ENCODE measurements around the gene LHPP.

Gene LHPP

GRCh38 chr10:124576526-124577420 lies 115.2 kb downstream of the LHPP start:
- TF ChIP-seq CTCF (IDR thresholded peaks at IDR 0.05; ENCODE audit: low read length) (no peak), EZH2 (IDR thresholded peaks at IDR 0.05; ENCODE audit: borderline replicate concordance, low read length) (no peak)
- peaks cover 16% of the 10 kb centered on the region for H3K4me1 ChIP-seq (ENCODE audit: insufficient read depth, low read length, severe bottlenecking)

GRCh38 chr10:124577651-124578050 lies 116.0 kb downstream of the LHPP start:
- Histone ChIP-seq H3K9me2 (ENCODE audit: low read depth, low read length) (no peaks in the 10 kb centered on the region), H3K4me1 (ENCODE audit: insufficient read depth, low read length, severe bottlenecking) (peaks cover 16% of the 10 kb centered on the region), H3K27me3 (ENCODE audit: insufficient read depth, low read length) (no peaks in the 10 kb centered on the region), H3K4me2 (ENCODE audit: low read length) (no peak overlapping the region), H2AFZ (ENCODE audit: low read length) (no peak overlapping the region), H3K79me2 (ENCODE audit: insufficient read depth, low read length) (no peaks in the 10 kb centered on the region), H3K27ac (ENCODE audit: low read depth, low read length, poor library complexity, severe bottlenecking) (no peak overlapping the region), H3K9ac (ENCODE audit: low read length) (no peak overlapping the region), H3F3A (ENCODE audit: insufficient read depth, low read length) (no peaks in the 10 kb centered on the region), H3K4me3 (ENCODE audit: low read depth, low read length, poor library complexity, severe bottlenecking) (no peak overlapping the region), H3K36me3 (ENCODE audit: insufficient read depth, low read length) (no peaks in the 10 kb centered on the region; the same call in 1 of the 2 replicates), H4K20me1 (ENCODE audit: insufficient read depth, low read length) (no peaks in the 10 kb centered on the region), H3K9me3 (ENCODE audit: low read length) (0 out of 2 replicates have a peak, but pooled peaks cover 3% of the 10 kb centered on the region)
- TF ChIP-seq EZH2 (IDR thresholded peaks at IDR 0.05; ENCODE audit: borderline replicate concordance, low read length) (no peak), CTCF (IDR thresholded peaks at IDR 0.05; ENCODE audit: low read length) (no peak)

More at GRCh38 chr10:124576526-124577420, 115.2 kb downstream of the LHPP start:
- Histone ChIP-seq H3K9ac (ENCODE audit: low read length) (no peak overlapping the region), H3K27me3 (ENCODE audit: insufficient read depth, low read length) (no peaks in the 10 kb centered on the region), H3K79me2 (ENCODE audit: insufficient read depth, low read length) (no peaks in the 10 kb centered on the region), H3F3A (ENCODE audit: insufficient read depth, low read length) (no peaks in the 10 kb centered on the region), H3K27ac (ENCODE audit: low read depth, low read length, poor library complexity, severe bottlenecking) (peak overlapping the region; percentile 39), H3K4me2 (ENCODE audit: low read length) (no peak overlapping the region), H3K9me3 (ENCODE audit: low read length) (0 out of 2 replicates have a peak, but pooled peaks cover 3% of the 10 kb centered on the region), H3K36me3 (ENCODE audit: insufficient read depth, low read length) (no peaks in the 10 kb centered on the region; the same call in 1 of the 2 replicates), H2AFZ (ENCODE audit: low read length) (no peak overlapping the region), H4K20me1 (ENCODE audit: insufficient read depth, low read length) (no peaks in the 10 kb centered on the region), H3K4me3 (ENCODE audit: low read depth, low read length, poor library complexity, severe bottlenecking) (no peak overlapping the region), H3K9me2 (ENCODE audit: low read depth, low read length) (no peaks in the 10 kb centered on the region)

GRCh38 chr10:124578231-124579010 lies 116.8 kb downstream of the LHPP start:
- no peak overlapping the region for H3K4me2 ChIP-seq (ENCODE audit: low read length)
- no peak overlapping the region for H3K9ac ChIP-seq (ENCODE audit: low read length)
- H2AFZ ChIP-seq (ENCODE audit: low read length): no peak overlapping the region
- TF ChIP-seq CTCF (IDR thresholded peaks at IDR 0.05; ENCODE audit: low read length) (no peak), EZH2 (IDR thresholded peaks at IDR 0.05; ENCODE audit: borderline replicate concordance, low read length) (no peak)
- H4K20me1 ChIP-seq (ENCODE audit: insufficient read depth, low read length): no peaks in the 10 kb centered on the region
- no peaks in the 10 kb centered on the region for H3K79me2 ChIP-seq (ENCODE audit: insufficient read depth, low read length)
- 0 out of 2 replicates have a peak, but pooled peaks cover 3% of the 10 kb centered on the region for H3K9me3 ChIP-seq (ENCODE audit: low read length)
- no peak overlapping the region for H3K4me3 ChIP-seq (ENCODE audit: low read depth, low read length, poor library complexity, severe bottlenecking)
- peaks cover 16% of the 10 kb centered on the region for H3K4me1 ChIP-seq (ENCODE audit: insufficient read depth, low read length, severe bottlenecking)
- H3K9me2 ChIP-seq (ENCODE audit: low read depth, low read length): no peaks in the 10 kb centered on the region
- no peaks in the 10 kb centered on the region for H3F3A ChIP-seq (ENCODE audit: insufficient read depth, low read length)
- no peak overlapping the region for H3K27ac ChIP-seq (ENCODE audit: low read depth, low read length, poor library complexity, severe bottlenecking)
- no peaks in the 10 kb centered on the region for H3K27me3 ChIP-seq (ENCODE audit: insufficient read depth, low read length)
- no peaks in the 10 kb centered on the region; the same call in 1 of the 2 replicates for H3K36me3 ChIP-seq (ENCODE audit: insufficient read depth, low read length)
